K562 (cell line): ENCODE data around the gene ZNF800. TPM values are rescaled to one million over a fixed set of nuclear protein-coding genes. Genes with fewer than 3 reads are reported as not detected.

Experiments used
- ATAC-seq: fragments of 200-7000 bp; cut with Tn5 transposase; 3 replicates; pipeline ENCODE4 v1.9.1; 2020; ENCODE audit warnings: moderate library complexity
- BruUV-seq: library from RNA; stranded (reverse); fragments of 400-500 nt; replicated peaks from 2 replicates; lab custom pipeline; 2021; lab: Mats Ljungman, UMichigan
- CTCF ChIA-PET: fragments of 300-600 bp; formaldehyde crosslinking; extraction: SDS; loops from one replicate; lab custom pipeline; 2021; ENCODE audit warnings: low intra/inter-chr PET ratio; lab: Yijun Ruan, JAX
- POLR2A ChIA-PET: fragments of 300-600, 350-650 bp; sonication (Branson Sonifier 250); formaldehyde crosslinking; extraction: SDS; loops from one replicate; lab custom pipeline; 2021; ENCODE audit warnings: antibody characterized with exemption, inconsistent platforms; lab: Yijun Ruan, JAX
- DNase-seq, 4 experiments: peaks; one replicate each; pipeline versions ENCODE4 v3.0.0 to v3.0.0-alpha.2; 2011 to 2018; ENCODE audit warnings: low spot score in 3 of 4, mixed read lengths in 3 of 4; ENCODE audit errors: extremely low read depth in 1 of 4
- FAIRE-seq: peaks from 2 replicates; lab custom pipeline; 2011; peaks lifted over from hg19 to GRCh38; lab: Jason Lieb, UNC
- H2AFZ ChIP-seq: 2 replicates; pipeline ENCODE4 v1.6.0; 2011; ENCODE audit warnings: low read depth, low read length, control low read depth, inconsistent platforms
- H3K27ac ChIP-seq: fragments of 200-600 bp; 3 replicates; pipeline ENCODE4 v1.8.0; 2011; ENCODE audit warnings: low read depth, mild to moderate bottlenecking, control low read depth, inconsistent platforms, low read length, moderate library complexity, mixed read lengths; ENCODE audit errors: extremely low read depth
- H3K27me3 ChIP-seq, 2 experiments: fragments of 300-600 bp in 1 of 2; 2 replicates in 1 of 2; 3 replicates in 1 of 2; pipeline versions ENCODE4 v1.6.0 to v1.8.0; 2011; ENCODE audit warnings: inconsistent platforms in 2 of 2, low read length in 2 of 2, mild to moderate bottlenecking in 1 of 2, mixed read lengths in 1 of 2, moderate library complexity in 1 of 2; ENCODE audit not compliant: control insufficient read depth in 2 of 2, insufficient read depth in 2 of 2
- H3K36me3 ChIP-seq: fragments of 300-600 bp; 3 replicates; pipeline ENCODE4 v1.8.0; 2011; ENCODE audit warnings: mild to moderate bottlenecking, low read length, inconsistent platforms; ENCODE audit not compliant: control insufficient read depth, insufficient read depth
- H3K4me1 ChIP-seq, 2 experiments: fragments of 200-600 bp in 1 of 2; replicated peaks in 1 of 2; 2 replicates in 1 of 2; 3 replicates in 1 of 2; pipeline versions ENCODE4 v1.5.1 to v1.8.0; 2011; ENCODE audit warnings: inconsistent platforms in 2 of 2, low read length in 2 of 2, mild to moderate bottlenecking in 1 of 2, mixed read lengths in 1 of 2, moderate library complexity in 1 of 2; ENCODE audit not compliant: control insufficient read depth in 2 of 2, insufficient read depth in 2 of 2
- H3K4me2 ChIP-seq: 2 replicates; pipeline ENCODE4 v1.6.1; 2011; ENCODE audit warnings: low read length, control low read depth, inconsistent platforms, mixed read lengths; ENCODE audit not compliant: insufficient read depth
- H3K4me3 ChIP-seq: fragments of 200-600 bp; sonication (generic), shearing (Covaris generic); 2 replicates; pipeline ENCODE4 v1.5.1; 2016; ENCODE audit warnings: control low read depth, inconsistent platforms
- H3K79me2 ChIP-seq: fragments of 200-600 bp; 3 replicates; pipeline ENCODE4 v1.8.0; 2011; ENCODE audit warnings: low read length, inconsistent platforms; ENCODE audit not compliant: control insufficient read depth, insufficient read depth
- H3K9ac ChIP-seq, 2 experiments: 2 replicates each; pipeline versions ENCODE4 v1.6.0 to v1.6.1; 2011; ENCODE audit warnings: low read depth in 2 of 2, low read length in 2 of 2, control low read depth in 1 of 2, inconsistent platforms in 1 of 2, mild to moderate bottlenecking in 1 of 2, mixed read lengths in 1 of 2; ENCODE audit not compliant: insufficient read depth in 1 of 2
- H3K9me1 ChIP-seq: one replicate; pipeline ENCODE4 v1.6.0; 2011; ENCODE audit warnings: inconsistent platforms, mild to moderate bottlenecking, low read length, moderate library complexity; ENCODE audit not compliant: control insufficient read depth, insufficient read depth
- H3K9me3 ChIP-seq: replicated peaks from 2 replicates; pipeline ENCODE4 v1.5.1; 2011; ENCODE audit warnings: low read depth, low read length, inconsistent platforms; ENCODE audit not compliant: control insufficient read depth, insufficient read depth
- H4K20me1 ChIP-seq: replicated peaks from 2 replicates; pipeline ENCODE4 v1.6.1; 2011; ENCODE audit warnings: low read length, inconsistent platforms, mixed read lengths; ENCODE audit not compliant: control insufficient read depth, insufficient read depth
- GTF2F1 ChIP-seq: IDR thresholded peaks from 2 replicates; pipeline ENCODE4 v1.6.1; 2011; ENCODE audit warnings: low read depth, low read length, improper control_type of control experiment
- KDM5B ChIP-seq: fragments of 200-600 bp; sonication (generic); IDR thresholded peaks from 2 replicates; pipeline ENCODE4 v1.6.1; 2012; ENCODE audit warnings: low read depth, mild to moderate bottlenecking, moderate library complexity, low read length, control low read depth, inconsistent platforms; ENCODE audit not compliant: insufficient replicate concordance
- ZBTB8A ChIP-seq: fragments of 450-650 bp; IDR thresholded peaks from 2 replicates; pipeline ENCODE4 v1.6.1; 2018; ENCODE audit warnings: mild to moderate bottlenecking, moderate library complexity; ENCODE audit not compliant: partially characterized antibody
- ZNF384 ChIP-seq: IDR thresholded peaks from 2 replicates; pipeline ENCODE4 v1.6.1; 2012; ENCODE audit warnings: low read depth, low read length, improper control_type of control experiment
- ZNF740 ChIP-seq, 3 experiments: fragments of 200-800 bp in 1 of 3; sonication (Bioruptor generic) in 1 of 3; sonication (generic) in 1 of 3; formaldehyde crosslinking in 1 of 3; IDR thresholded peaks; 2 replicates each; pipeline versions ENCODE4 v1.6.1 to v1.8.0; 2016 to 2022; ENCODE audit warnings: mild to moderate bottlenecking in 2 of 3, missing compliant biosample characterization in 2 of 3, missing genetic modification characterization in 2 of 3, missing genetic modification reagents in 1 of 3
- WGBS: fragments of 100-300 bp; shearing (Covaris generic); methylation state at CpG from one replicate; pipeline ENCODE4 v1.1.6; 2016; ENCODE audit warnings: low coverage, mixed read lengths; ENCODE audit not compliant: insufficient coverage; ENCODE audit errors: missing lambda C conversion rate; 5-methylcytosine and 5-hydroxymethylcytosine counted together
- in situ Hi-C: fragments of 300-500 bp; cut with MboI; formaldehyde crosslinking; loops from 4 replicates; pipeline ENCODE4 v1.15.0; 2018; ENCODE audit warnings: inconsistent platforms, mixed read lengths
- intact Hi-C: fragments of 100-400 bp; cut with micrococcal nuclease; formaldehyde crosslinking; loops from 2 replicates; pipeline ENCODE4 v1.14.2; 2022
- polyA plus RNA-seq, 8 experiments: library from polyadenylated mRNA; depleted of rRNA in 4 of 8; stranded (reverse) in 5 of 8; unstranded in 3 of 8; fragments of >200 nt; fragmentation: Nextera tagmentation in 2 of 8; fragmentation: Illumina TruSeq in 1 of 8; extraction: Ambion mirVana in 2 of 8; extraction: Trizol in 1 of 8; gene quantifications; 2 replicates each; pipeline versions ENCODE4 v1.2.1 to v1.2.3, GENCODE V29; 2011 to 2014; ENCODE audit warnings: inconsistent platforms in 1 of 8, missing spikeins in 1 of 8
- total RNA-seq, 7 experiments: library from RNA; depleted of rRNA in 6 of 7; stranded (reverse); fragments of >200 nt in 6 of 7; fragmentation: Illumina TruSeq in 2 of 7; extraction: Trizol in 2 of 7; gene quantifications; 2 replicates each; pipeline versions ENCODE4 v1.2.1 to v1.2.3, GENCODE V29; 2011 to 2021; ENCODE audit warnings: low replicate concordance in 1 of 7

ZNF800 gene
- total and polyA plus RNA-seq, 9 of the 15 experiments (the other 6 are each of a cell fraction or from before 2014, with no cell fraction given) = 7.5 to 58.3 (median 33.4) TPM

GRCh38 chr7:127440206-127440605 is 47.7 kb upstream of the ZNF800 start:
- Histone ChIP-seq H4K20me1 (no peaks in the 10 kb centered on the region), H3K9me1 (no peaks in the 10 kb centered on the region), H3K9ac (no peak overlapping the region), H3K36me3 (no peaks in the 10 kb centered on the region), H3K27me3 (no peaks in the 10 kb centered on the region), H3K4me3 (no peak overlapping the region), H2AFZ (no peak overlapping the region), H3K4me1 (no peaks in the 10 kb centered on the region), H3K27ac (no peak overlapping the region), H3K79me2 (no peaks in the 10 kb centered on the region), H3K4me2 (no peak overlapping the region), H3K9me3 (no peaks in the 10 kb centered on the region)
- no TSS peak for BruUV-seq
- in situ Hi-C loops = no loop called here
- FAIRE-seq (no peak), ATAC-seq (no peak), DNase-seq (no peak)
- POLR2A ChIA-PET = no interaction called here
- no peak for TF ChIP-seq ZNF384
- no peak for TF ChIP-seq ZNF740 (CRISPR knock-in tag; IDR thresholded peaks at IDR 0.05)
- no peak for TF ChIP-seq ZNF740 (tag; IDR thresholded peaks at IDR 0.05)
- no peak for TF ChIP-seq GTF2F1
- TF ChIP-seq ZBTB8A = no peak
- no peak for TF ChIP-seq KDM5B
- CTCF ChIA-PET = no interaction called here
- intact Hi-C loops = loop anchor here (10.0 kb wide), 1 partner anchor 635 kb away; no protein-coding TSS in a partner anchor
- 0% methylated on average over 2 of the region's 2 CpGs for WGBS
